ENCODE data around the gene NAP1L5.

NAP1L5 gene

GRCh38 chr4:88646528-88647280 lies 50.9 kb downstream of the NAP1L5 start:
- no peak overlapping the region for H3K4me3 ChIP-seq (ENCODE audit: control insufficient read depth, low read depth, low read length)
- no peak for TF ChIP-seq CTCF (IDR thresholded peaks at IDR 0.05; ENCODE audit: control insufficient read depth, insufficient read depth, low read depth, low read length, missing control alignments)
- DNase-seq (ENCODE audit: low read depth), result no peak

- H3K4me3 ChIP-seq (ENCODE audit: control insufficient read depth, low read depth, low read length), result no peak overlapping the region
- no peak for DNase-seq (ENCODE audit: low read depth)
- TF ChIP-seq CTCF (IDR thresholded peaks at IDR 0.05; ENCODE audit: control insufficient read depth, insufficient read depth, low read depth, low read length, missing control alignments), result no peak
Observed at GRCh38 chr4:88645994-88646393, 51.6 kb downstream of the NAP1L5 start.

Measured in AG09309 (cell line).